HG03469 (cell line): ENCODE measurements around the gene PDAP1.
"Not testable (repeated sequence)": the region's sequence is repeated elsewhere in the genome, so short reads cannot be mapped to it uniquely, and the experiment has no call there.

Experiments used
- ATAC-seq: cut with Tn5 transposase; IDR thresholded peaks from one replicate; pipeline ENCODE4 v1.9.1; 2021; ENCODE audit warnings: mild to moderate bottlenecking, moderate library complexity, moderate number of reproducible peaks; ENCODE audit not compliant: unreplicated experiment

The PDAP1 gene

DNA sequence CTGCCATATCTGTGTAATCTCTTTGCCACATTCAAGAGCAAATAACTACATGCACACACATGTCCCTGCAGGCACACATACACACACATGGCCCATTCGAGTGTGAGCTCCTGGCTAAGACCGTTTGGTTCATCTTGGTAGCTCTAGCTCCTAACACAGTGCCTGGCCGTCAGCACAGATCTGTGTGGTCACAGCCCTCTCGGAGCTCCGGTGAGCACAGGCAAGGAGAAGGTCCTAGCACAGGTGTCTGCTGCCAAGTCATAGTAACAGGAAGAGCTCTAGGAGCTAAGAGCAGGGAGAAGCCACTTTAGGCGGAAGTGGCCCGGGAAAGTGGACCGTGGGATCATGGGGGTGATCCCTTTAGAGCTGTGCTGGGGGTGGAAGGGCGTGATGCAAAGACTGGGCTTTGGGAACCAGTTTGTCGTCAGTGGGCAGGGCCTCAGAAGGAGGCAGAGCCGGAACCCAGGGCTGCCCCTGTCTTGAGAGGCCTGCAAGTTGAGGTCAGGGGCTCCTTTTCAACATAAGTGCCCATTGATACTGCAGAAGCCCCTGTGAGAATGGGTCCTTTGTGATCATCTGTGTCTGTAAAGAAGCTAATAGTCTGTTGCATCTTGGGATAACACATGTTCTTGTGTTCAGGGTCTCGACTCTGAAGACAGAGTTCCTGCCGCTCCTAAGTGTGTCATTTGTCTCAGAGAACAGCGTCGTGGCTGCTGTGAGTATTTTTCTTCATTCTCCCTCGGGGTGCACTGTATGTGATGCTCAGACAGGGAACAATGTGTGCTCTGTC, 50.5 kb downstream of the PDAP1 start:
- no peak for ATAC-seq

GRCh38 chr7:99355098-99355497, 53.3 kb downstream of the PDAP1 start:
- ATAC-seq: no peak

DNA sequence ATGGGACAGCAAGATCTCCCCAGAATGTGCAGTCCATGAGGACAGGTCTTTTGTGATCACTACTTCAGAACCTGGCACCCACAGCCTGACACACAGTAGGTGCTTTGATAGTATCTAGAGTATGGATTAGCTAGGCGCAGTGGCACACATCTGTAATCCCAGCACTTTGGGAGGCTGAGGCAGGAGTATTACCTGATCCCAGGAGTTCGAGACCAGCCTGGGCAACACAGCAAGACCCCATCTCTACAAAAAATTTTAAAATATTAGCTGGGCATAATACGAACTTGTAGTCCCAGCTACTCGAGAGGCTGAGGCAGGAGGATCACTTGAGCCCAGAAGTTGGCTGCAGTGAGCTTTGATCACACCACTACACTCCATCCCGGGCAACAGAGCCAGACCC, 56.1 kb downstream of the PDAP1 start:
- ATAC-seq: no peak

GRCh38 chr7:99350641-99351040, 57.8 kb downstream of the PDAP1 start:
- not testable (repeated sequence) for ATAC-seq
